RWPE1 (cell line): ENCODE measurements around the gene P3H2.

Experiments
- CTCF ChIA-PET: fragments of 350-600 bp; sonication (Branson Sonifier 250); formaldehyde crosslinking; extraction: SDS; loops from one replicate; lab custom pipeline; 2021; lab: Yijun Ruan, JAX
- POLR2A ChIA-PET: fragments of 400-600 bp; formaldehyde crosslinking; extraction: SDS; loops from one replicate; lab custom pipeline; 2020; ENCODE audit warnings: antibody characterized with exemption; ENCODE audit not compliant: low non-redundant PET; lab: Yijun Ruan, JAX
- DNase-seq: peaks from one replicate; pipeline ENCODE4 v3.0.0; 2012; ENCODE audit warnings: low spot score
- H3K27ac ChIP-seq: fragments of 450-650 bp; 2 replicates; pipeline ENCODE4 v1.5.1; 2017
- CTCF ChIP-seq: fragments of 450-650 bp; conservative IDR thresholded peaks from 2 replicates; pipeline ENCODE4 v1.5.1; 2017; ENCODE audit warnings: low read depth, mild to moderate bottlenecking

P3H2 gene

GRCh38 chr3:190000861-190001196, 119.9 kb downstream of the P3H2 start:
- POLR2A ChIA-PET: no interaction called here
- no peak overlapping the region for H3K27ac ChIP-seq
- CTCF ChIA-PET: interaction anchor here (0.6 kb wide), 1 partner anchor 11 kb away, joined by 4 read pairs; no protein-coding TSS in a partner anchor

GRCh38 chr3:190000187-190000860, 120.4 kb downstream of the P3H2 start:
- POLR2A ChIA-PET: no interaction called here

More at GRCh38 chr3:190000861-190001196, 119.9 kb downstream of the P3H2 start:
- no peak for TF ChIP-seq CTCF
- DNase-seq: no peak

GRCh38 chr3:189999718-190000117, 121.0 kb downstream of the P3H2 start:
- H3K27ac ChIP-seq: no peak overlapping the region
- TF ChIP-seq CTCF: no peak
- POLR2A ChIA-PET: no interaction called here
- CTCF ChIA-PET: interaction anchor here (0.7 kb wide), 1 partner anchor 44 kb away, joined by 4 read pairs; no protein-coding TSS in a partner anchor
- no peak for DNase-seq

More at GRCh38 chr3:190000187-190000860, 120.4 kb downstream of the P3H2 start:
- H3K27ac ChIP-seq: no peak overlapping the region
- CTCF ChIA-PET: interaction anchor here (0.6 to 0.7 kb wide), 2 partner anchors 11 to 45 kb away, joined by 4 read pairs; no protein-coding TSS in a partner anchor
- no peak for DNase-seq
- TF ChIP-seq CTCF: no peak

GRCh38 chr3:189995129-189995528, 125.6 kb downstream of the P3H2 start:
- TF ChIP-seq CTCF: no peak
- CTCF ChIA-PET: interaction anchor here (0.6 to 0.7 kb wide), 2 partner anchors 207 to 478 kb away, joined by 4 to 6 read pairs; no protein-coding TSS in a partner anchor
- H3K27ac ChIP-seq: no peak overlapping the region

GRCh38 chr3:189990826-189991225, 129.9 kb downstream of the P3H2 start:
- ChIA-PET POLR2A (no interaction called here), CTCF (interaction anchor here (1.0 kb wide), 1 partner anchor 23 kb away, joined by 3 read pairs; no protein-coding TSS in a partner anchor)
- no peak for TF ChIP-seq CTCF
- H3K27ac ChIP-seq: no peak overlapping the region
- no peak for DNase-seq

More at GRCh38 chr3:189995129-189995528, 125.6 kb downstream of the P3H2 start:
- DNase-seq: no peak
- POLR2A ChIA-PET: no interaction called here

GRCh38 chr3:189988854-189989253, 131.8 kb downstream of the P3H2 start:
- ChIA-PET CTCF (interaction anchor here (0.6 kb wide), 1 partner anchor 675 kb away, joined by 3 read pairs; no protein-coding TSS in a partner anchor), POLR2A (no interaction called here)
- no peak overlapping the region for H3K27ac ChIP-seq
- TF ChIP-seq CTCF: no peak
- no peak for DNase-seq
